Stimulated activated CD8-positive, alpha-beta memory T cell treated with anti-CD3 and anti-CD28 coated beads, Interleukin-15, amount 100 ng/mL, for 48 hours (primary cell): ENCODE measurements around the gene PCDHA1.
"Not testable (repeated sequence)": the region's sequence is repeated elsewhere in the genome, so short reads cannot be mapped to it uniquely, and the experiment has no call there.

Experiments used
- DNase-seq, 2 donors: peaks; one replicate each; pipeline ENCODE4 v3.0.0-alpha.2; 2020; ENCODE audit warnings: low read depth in 2 of 2

Gene PCDHA1

DNA sequence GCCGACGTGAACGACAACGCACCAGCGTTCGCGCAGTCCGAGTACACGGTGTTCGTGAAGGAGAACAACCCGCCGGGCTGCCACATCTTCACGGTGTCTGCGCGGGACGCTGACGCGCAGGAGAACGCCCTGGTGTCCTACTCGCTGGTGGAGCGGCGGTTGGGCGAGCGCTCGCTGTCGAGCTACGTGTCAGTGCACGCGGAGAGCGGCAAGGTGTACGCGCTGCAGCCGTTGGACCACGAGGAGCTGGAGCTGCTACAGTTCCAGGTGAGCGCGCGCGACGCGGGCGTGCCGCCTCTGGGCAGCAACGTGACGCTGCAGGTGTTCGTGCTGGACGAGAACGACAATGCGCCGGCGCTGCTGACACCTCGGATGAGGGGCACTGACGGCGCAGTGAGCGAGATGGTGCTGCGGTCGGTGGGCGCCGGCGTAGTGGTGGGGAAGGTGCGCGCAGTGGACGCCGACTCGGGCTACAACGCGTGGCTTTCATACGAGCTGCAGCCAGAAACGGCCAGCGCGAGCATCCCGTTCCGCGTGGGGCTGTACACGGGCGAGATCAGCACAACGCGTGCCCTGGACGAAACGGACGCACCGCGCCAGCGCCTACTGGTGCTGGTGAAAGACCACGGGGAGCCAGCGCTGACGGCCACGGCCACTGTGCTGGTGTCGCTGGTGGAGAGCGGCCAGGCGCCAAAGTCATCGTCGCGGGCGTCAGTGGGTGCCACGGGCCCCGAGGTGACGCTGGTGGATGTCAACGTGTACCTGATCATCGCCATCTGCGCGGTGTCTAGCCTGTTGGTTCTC lies 64.1 kb downstream of the PCDHA1 start:
- not testable (repeated sequence) for DNase-seq

DNA sequence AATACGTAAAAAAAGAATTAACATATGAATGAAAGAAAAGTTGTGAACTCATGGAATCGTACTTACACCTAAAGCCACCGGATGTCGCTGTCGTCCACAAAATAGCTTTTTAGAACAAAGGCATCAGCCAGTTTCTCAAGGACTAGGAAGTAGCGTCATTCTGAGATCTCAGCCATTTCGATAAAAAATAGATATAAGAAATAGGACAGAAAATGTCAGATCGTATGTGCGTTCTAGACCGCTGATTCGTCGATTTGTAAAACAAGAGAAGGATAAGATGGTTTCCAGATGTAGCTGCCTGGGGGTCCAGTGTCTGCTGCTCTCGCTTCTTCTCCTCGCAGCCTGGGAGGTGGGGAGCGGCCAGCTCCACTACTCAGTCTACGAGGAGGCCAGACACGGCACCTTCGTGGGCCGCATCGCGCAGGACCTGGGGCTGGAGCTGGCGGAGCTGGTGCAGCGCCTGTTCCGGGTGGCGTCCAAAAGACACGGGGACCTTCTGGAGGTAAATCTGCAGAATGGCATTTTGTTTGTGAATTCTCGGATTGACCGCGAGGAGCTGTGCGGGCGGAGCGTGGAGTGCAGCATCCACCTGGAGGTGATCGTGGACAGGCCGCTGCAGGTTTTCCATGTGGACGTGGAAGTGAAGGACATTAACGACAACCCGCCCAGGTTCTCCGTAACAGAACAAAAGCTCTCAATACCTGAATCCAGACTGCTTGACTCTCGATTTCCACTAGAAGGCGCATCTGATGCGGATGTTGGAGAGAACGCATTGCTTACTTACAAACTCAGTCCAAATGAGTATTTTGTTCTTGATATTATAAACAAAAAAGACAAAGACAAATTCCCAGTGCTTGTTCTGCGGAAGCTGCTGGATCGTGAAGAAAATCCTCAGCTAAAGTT lies 70.1 kb downstream of the PCDHA1 start, which contains the start of gene PCDHA10:
Gene PCDHA10, plus strand, starts transcription at position 126 of the 903 bp plus-strand sequence. Its CDS starts 152 bp downstream, at position 278.
- DNase-seq, result no peak

DNA sequence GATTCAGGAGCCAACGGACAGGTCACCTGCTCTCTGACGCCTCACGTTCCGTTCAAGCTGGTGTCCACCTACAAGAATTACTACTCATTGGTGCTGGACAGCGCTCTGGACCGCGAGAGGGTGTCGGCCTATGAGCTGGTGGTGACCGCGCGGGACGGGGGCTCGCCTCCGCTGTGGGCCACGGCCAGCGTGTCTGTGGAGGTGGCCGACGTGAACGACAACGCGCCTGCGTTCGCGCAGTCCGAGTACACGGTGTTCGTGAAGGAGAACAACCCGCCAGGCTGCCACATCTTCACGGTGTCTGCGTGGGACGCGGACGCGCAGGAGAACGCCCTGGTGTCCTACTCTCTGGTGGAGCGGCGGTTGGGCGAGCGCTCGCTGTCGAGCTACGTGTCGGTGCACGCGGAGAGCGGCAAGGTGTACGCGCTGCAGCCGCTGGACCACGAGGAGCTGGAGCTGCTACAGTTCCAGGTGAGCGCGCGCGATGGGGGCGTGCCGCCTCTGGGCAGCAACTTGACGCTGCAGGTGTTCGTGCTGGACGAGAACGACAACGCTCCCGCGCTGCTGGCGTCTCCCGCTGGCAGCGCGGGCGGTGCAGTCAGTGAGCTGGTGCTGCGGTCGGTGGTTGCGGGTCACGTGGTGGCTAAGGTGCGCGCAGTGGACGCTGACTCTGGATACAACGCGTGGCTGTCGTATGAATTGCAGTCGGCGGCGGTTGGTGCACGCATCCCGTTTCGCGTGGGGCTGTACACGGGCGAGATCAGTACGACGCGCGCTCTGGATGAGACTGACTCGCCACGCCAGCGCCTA lies 71.4 kb downstream of the PCDHA1 start:
- DNase-seq, result no peak

DNA sequence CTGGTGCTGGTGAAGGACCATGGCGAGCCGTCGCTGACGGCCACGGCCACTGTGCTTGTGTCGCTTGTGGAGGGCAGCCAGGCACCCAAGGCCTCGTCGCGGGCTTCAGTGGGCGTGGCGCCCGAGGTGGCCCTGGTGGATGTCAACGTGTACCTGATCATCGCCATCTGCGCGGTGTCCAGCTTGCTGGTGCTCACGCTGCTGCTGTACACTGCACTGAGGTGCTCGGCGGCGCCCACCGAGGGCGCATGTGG lies 72.0 kb downstream of the PCDHA1 start:
- no peak for DNase-seq

DNA sequence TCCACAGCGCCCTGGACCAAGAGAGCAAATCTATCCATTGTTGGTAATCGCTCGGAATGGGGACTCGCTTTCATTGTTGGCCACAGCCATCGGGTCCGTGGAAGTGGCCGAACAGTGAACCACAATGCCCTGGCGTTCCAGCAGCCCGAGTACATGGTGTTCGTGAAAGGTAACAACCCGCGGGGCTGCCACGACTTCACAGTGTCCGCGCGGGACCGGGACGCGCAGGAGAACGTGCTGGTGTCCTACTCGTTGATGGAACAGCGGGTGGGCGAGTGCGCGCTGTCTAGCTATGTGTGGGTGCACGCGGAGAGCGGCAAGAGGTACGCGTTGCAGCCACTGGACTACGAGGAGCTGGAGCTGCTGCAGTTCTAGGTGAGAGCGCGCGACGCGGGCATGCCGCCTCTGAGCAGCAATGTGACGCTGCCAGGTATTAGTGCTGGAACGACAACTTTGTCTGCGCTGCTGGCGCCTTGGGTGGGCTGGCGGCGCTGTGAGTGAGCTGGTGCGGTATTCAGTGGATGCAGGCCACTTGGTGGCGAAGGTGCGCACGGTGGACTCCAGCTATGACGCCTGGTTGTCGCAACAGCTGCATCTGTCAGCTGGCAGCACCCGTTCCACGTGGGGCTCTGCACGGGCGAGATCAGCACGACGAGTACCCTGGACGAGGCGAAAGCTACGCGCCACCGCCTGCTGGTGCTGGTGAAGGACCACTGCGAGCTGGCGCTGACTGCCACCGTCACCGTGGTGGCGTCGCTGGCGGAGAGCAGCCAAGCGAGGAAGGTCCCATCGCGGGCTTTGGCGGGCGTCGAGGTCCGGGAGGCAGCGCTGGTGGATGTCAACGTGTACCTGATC lies 76.7 kb downstream of the PCDHA1 start:
- DNase-seq, result no peak

- no peak for DNase-seq
These were observed 83.0 kb downstream of the PCDHA1 start, which contains the start of gene PCDHA11 for GRCh38 chr5:140868721-140869554. TSS of gene PCDHA11 (plus strand) at chr5:140868957. CDS start at chr5:140869104, 147 bp downstream.

DNA sequence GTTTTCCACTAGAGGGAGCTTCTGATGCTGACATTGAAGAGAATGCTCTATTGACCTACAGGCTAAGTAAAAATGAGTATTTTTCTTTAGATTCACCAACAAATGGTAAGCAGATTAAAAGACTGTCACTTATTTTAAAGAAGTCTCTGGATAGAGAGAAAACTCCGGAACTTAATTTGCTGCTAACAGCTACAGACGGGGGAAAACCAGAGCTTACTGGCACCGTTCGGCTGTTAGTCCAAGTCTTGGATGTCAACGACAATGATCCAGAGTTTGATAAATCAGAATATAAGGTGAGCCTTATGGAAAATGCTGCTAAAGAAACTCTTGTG lies 83.6 kb downstream of the PCDHA1 start:
- no peak for DNase-seq

DNA sequence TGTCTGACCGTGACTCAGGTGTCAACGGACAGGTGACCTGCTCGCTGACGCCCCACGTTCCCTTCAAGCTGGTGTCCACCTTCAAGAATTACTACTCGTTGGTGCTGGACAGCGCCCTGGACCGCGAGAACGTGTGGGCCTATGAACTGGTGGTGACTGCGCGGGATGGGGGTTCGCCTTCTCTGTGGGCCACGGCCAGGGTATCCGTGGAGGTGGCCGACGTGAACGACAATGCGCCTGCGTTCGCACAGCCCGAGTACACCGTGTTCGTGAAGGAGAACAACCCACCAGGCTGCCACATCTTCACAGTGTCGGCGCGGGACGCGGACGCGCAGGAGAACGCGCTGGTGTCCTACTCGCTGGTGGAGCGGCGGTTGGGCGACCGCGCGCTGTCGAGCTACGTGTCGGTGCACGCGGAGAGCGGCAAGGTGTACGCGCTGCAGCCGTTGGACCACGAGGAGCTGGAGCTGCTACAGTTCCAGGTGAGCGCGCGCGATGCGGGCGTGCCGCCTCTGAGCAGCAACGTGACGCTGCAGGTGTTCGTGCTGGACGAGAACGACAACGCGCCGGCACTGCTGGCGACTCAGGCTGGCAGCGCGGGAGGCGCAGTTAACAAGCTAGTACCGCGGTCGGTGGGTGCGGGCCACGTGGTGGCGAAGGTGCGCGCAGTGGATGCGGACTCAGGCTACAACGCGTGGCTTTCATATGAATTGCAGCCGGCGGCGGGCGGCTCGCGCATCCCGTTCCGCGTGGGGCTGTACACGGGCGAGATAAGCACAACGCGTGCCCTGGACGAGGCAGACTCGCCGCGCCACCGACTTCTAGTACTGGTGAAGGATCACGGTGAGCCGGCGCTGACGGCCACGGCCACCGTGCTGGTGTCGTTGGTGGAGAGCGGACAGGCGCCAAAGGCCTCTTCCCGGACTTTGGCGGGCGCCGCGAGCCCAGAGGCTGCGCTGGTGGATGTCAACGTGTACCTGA lies 84.6 kb downstream of the PCDHA1 start:
- DNase-seq, result no peak

GRCh38 chr5:140875085-140876065 lies 89.4 kb downstream of the PCDHA1 start, which contains the start of gene PCDHA12:
TSS of gene PCDHA12 (plus strand) at chr5:140875308. CDS start at chr5:140875473, 165 bp downstream.
- no peak for DNase-seq

GRCh38 chr5:140876541-140877261 lies 90.8 kb downstream of the PCDHA1 start:
- not testable (repeated sequence) for DNase-seq

DNA sequence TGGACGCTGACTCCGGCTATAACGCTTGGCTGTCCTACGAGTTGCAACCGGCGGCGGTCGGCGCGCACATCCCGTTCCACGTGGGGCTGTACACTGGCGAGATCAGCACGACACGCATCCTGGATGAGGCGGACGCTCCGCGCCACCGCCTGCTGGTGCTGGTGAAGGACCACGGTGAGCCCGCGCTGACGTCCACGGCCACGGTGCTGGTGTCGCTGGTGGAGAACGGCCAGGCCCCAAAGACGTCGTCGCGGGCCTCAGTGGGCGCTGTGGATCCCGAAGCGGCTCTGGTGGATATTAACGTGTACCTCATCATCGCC lies 91.3 kb downstream of the PCDHA1 start:
- no peak for DNase-seq

DNA sequence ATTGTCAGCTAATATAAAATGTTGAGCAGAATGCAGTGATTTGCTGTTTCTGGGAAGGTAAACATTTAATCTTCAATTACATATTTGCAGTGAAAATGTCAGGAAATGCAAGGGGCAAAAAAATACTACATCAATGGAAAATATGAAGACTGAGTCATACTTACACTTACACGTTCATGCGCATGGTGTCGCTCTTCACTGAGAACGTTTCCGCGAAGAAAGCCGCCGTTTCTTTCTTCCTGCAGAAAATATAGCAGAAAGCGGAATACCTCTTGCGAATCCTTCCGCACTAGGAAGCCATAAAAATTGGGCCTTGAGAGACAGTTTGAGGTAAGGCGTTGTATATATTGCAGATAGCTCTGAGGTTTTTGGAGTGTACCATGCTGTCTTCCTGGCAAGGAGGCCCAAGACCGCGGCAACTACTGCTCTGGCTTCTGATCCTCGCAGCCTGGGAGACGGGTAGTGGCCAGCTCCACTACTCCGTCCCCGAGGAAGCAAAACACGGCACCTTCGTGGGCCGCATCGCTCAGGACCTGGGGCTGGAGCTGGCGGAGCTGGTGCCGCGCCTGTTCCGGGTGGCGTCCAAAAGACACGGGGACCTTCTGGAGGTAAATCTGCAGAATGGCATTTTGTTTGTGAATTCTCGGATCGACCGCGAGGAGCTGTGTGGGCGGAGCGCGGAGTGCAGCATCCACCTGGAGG lies 96.1 kb downstream of the PCDHA1 start, which contains the start of gene PCDHA13:
Gene PCDHA13, plus strand, starts transcription at position 236 of the 702 bp plus-strand sequence. Its CDS starts 145 bp downstream, at position 381.
- DNase-seq, result no peak

GRCh38 chr5:140882591-140882899 lies 96.6 kb downstream of the PCDHA1 start:
- no peak for DNase-seq

- no peak for DNase-seq
These were observed 97.4 kb downstream of the PCDHA1 start for GRCh38 chr5:140883373-140883772.

- DNase-seq, result no peak
These were observed 98.2 kb downstream of the PCDHA1 start for GRCh38 chr5:140883927-140884697.

DNA sequence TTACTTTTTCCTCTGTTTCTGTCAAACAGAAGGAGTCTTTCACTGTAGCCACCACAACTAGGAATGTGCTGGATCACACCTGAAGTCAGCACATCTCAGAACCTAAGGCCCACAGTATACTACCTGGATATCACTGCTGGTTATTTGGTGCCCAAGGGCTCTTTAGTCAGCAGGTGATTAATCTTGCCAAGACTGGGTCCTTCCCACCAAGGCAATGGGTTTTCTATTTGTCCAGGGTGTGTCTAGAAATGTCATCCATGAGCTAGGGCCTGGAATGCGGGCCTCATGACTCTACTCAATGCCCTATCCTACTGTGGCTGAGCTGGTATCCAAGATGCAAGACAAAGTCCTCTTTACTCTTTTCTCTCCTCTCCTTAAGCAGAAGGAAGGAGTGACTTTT lies 130.4 kb downstream of the PCDHA1 start:
- DNase-seq, result no peak
